Measurements from ENCODE around the gene MSI2.

The MSI2 gene

DNA sequence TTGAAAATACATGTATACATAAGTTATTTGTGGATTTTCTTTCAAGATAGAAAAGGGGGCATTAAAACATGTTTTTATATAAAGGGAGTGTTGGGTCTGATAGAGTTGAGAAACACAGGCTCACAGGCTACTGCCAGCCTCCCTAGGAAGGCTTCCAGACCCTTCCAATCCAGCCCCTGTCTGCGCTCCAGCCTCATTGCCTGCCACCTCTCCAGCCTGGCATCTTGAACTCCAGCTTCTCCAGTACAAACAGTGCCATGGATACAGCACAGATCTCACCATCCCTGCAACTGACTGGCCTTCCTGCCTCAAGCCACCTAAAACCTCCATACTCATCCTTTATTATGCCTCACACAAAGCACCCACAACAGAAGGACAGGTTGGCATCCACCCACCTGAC, 448.1 kb downstream of the MSI2 start:
- DNase-seq: no peak

DNA sequence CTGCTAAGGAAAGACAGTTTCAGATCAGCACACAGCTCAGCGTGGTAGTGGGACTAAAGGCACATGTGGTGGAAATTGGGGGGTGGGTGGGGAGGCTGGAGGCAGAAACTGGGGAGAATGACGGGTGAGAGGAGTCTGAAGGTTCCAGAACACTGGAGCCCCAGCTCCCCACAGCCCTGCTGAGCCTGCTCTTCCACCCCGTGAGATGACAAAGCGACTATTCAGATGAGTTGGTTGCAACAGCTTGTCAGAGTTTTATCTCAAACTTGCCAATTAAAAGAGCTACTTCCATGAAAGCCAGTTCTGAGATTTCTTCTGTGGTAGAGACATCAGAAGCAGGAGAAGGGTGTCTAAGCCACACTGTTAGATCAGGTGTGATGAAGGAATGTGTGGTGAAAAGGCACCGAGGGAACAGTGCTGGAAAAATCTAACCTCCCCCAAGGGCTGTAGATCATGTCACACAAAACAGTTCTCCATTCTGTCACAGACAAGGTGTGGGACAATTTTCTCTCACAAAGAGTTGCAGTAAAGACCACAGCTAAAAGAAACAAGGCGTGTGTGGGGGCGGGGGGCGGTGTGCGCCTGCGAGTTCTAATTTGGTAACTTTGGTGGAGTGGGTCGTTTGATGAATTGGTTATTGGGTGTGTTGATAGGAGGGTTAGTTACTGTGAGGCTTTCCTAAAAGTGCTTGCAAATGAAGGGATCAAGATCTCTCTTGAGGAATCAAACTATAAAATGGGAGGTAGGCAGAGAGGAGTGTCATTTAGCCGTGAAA, 449.8 kb downstream of the MSI2 start:
- no peak for DNase-seq

DNA sequence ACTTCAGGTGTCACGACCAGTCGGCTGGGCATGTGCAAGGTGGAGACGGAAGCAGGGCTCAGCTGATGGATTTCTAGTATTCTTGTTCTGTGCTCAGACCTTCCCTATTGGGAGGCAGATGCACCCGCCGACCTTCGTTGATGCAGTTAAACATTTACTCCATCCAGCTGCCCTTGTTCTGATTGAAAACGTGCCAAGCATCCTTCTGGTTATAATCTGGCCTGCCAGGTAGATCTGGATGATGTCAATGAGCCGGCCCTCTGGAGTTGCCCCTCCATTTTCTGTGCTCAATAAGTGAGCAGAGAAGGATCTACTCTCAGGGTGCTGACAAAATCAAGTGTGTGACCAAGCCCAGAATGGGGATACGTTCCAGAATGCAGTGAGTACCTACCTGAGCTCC, 450.4 kb downstream of the MSI2 start:
- DNase-seq: no peak

DNA sequence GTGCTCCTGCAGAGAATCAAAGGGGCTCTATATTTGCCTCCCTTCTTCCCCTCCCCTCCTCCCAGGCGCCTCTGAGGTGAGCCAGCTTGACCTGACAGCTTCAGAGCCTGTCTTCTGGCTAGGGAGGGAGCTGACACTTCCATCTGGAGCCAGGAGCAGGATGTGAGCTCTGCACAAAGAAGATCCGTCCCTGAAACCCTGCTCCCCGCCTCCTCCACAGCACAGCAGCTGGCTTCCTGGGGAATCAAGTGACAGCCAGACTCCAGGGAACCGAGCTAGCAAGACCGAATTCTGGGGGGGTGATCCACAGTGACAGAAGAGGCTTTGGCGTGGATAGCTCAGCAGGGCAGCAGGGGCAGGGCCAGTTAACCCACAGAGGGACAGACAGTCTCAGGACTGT, 451.6 kb downstream of the MSI2 start:
- DNase-seq: no peak

DNA sequence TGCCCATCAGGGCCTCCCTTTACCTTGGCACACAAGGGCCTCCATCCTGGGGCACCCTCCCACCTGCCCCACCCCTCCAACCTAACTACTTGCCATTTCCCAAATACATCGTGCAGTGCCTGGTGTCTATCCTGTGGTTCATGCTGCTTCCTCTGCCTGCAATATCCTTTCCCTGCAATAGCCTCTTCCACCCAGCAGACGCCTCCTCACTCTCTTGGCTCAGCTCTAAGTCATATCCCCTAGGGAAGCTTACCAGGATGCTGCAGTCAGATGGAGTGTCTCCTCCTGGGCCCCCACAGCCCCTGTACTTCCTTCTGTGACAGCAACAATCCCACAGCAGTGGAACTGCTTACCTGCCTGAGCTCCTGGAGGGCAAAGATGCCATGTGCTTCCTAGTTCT, 452.1 kb downstream of the MSI2 start:
- DNase-seq: peak; percentile 21 to 48

DNA sequence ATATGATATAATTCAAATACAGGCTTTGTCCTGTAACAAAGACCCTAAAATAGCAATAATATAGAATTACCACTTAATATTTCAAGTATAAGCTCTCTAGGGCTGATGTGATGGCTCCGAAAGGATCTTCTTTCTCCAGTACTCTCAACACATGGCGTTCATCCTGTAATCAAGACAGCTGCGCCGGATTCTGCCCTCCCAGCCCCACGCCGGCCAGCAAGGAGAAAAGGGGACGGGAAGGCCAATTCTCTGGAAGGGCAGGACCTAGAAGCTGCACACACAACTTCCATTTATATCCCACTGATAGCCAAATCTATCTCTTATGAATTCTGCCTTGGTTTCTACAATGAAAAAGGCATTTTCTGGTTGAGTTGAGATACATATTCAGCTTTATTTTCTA, 456.8 kb downstream of the MSI2 start:
- DNase-seq: no peak

DNA sequence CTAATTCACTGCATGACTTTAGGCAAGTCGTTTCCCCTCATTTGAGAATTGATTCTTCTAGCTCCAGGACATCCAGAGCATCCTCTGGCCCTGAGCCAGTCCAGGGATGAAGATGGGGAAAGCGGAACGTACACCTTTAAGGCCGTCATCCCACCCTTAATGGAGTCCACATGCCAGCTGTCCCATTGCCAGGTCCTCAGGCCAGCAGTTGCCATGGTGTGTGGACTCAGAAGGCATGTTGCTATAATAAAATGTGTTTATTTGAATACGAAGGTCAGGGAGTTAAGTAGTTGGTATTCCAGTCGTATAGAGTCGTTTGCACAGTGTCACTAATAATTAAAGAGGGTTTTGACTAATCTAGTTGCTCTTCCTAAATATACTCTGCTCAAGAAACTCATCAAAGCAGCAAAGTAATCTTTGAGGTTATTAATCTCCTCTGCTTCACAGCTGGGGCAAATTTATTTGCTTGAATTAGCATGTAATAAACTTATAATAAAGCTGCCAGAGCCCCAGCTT, 458.4 kb downstream of the MSI2 start:
- no peak for DNase-seq

DNA sequence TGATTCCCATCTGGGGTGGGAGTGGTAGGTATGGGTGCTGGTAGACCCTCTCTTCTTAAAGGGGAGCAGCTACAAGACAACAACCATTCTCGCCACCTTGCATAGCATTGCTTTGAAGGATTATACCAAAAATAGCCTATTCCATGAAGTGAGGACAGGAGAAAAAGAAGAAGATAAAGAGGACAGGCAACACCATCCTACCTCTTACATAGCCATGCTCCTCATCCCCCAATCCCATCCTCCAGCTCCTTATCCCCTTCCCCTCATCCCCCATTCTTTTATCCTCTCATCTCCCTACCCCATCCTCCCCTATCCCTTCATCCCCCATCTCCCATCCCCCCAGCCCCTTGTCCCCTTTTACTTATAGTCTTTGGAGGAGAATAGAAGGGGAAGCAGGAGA, 459.7 kb downstream of the MSI2 start:
- DNase-seq: no peak

DNA sequence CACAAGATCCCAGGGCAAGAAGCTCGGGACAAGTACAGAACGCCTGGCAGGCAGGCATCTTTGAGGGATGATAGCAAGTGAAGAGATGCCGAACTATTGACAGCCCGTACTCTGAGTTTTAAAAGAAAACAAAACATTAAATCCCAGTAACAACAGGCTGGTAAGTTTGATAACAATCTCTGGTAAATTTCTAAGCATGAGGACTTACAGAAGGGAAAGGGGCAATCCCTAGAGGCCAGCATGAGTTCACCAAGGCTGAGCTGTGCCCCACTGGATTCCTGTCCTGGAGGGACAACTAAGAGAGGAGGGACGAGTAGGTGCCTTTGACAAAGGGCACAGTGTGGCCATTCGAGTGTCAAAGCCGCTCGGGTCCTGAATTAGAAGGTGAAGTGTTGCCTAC, 462.6 kb downstream of the MSI2 start:
- DNase-seq: no peak

DNA sequence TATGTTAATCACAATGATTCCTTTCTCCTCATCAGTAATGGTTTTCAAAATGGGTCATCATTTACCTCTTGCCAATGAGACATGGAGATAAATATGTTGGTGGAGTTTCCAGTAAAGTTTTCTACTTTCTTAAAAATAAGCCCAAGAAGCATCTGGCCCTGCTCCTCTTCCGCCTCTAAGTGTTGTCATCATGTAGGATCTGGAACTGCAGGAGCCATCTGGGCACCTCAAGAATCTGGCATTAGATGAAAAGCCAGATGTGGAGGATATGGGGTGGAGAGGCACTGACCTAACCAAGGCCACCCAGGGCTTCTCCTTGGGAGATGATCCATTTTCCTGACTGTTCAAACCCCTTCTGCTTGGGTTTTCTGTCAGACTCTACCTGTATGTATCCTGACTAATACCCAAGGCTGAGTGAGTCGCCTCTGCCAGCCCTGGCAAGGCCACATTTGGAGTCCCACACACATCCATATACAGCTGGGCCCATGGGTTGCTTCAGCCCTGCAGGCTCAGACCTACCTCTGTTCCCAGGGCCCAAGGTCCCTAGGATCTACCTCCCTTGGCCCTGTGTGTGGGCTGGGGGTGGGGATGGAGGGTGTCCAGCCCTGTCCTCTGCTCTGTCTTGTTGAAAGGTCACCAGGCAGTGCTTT, 464.2 kb downstream of the MSI2 start:
- DNase-seq: no peak

DNA sequence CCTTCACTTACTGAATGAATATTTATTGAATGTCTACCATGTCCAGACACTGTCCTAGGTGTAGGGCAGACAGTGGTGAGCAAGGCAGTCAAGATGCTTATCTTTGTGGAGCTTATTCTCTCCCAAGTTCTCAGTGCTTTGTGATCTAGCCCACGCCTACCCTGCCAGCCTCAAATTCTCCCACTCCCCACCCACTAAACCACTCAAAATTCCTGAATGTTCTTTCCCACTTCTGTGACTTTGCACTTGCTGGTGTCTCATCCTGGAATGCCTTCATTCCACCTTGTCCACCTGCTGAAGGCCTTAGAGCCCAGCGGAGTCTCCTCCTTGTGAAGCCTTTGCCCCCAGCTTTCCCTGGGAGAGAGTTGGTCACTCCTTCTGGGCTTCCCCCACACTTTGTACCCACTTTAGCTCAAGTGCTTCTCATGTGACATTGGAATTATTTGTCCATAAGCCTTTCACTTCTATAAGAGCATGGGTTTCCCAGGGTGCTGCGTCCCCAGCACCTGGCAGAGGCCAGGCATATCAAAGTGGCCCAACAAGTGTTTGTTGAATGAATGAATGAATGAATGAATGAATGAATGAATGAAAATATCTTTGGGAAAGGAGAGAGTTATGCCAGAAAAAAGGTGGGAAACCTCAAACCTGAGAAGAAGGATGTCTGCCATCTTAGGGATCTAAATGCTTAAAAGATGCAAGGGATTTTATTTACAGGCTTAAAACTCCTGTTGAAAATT, 465.8 kb downstream of the MSI2 start:
- no peak for DNase-seq

DNA sequence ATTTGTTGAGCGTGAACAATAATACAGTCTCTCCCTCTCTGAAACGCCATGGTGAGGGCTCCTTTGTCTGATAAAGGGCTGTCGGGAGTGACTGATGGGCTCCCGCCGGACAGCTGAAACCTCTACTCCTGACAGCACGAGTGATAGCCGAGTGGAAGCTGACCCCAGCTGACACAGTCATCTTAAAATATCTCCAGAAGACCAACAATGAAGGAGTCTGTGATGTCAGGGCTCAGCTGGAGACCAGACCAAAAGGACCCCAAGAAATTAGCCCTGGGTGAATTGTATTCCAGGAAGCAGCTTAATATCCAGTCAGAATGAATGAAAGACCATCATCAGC, 466.4 kb downstream of the MSI2 start:
- no peak for DNase-seq

DNA sequence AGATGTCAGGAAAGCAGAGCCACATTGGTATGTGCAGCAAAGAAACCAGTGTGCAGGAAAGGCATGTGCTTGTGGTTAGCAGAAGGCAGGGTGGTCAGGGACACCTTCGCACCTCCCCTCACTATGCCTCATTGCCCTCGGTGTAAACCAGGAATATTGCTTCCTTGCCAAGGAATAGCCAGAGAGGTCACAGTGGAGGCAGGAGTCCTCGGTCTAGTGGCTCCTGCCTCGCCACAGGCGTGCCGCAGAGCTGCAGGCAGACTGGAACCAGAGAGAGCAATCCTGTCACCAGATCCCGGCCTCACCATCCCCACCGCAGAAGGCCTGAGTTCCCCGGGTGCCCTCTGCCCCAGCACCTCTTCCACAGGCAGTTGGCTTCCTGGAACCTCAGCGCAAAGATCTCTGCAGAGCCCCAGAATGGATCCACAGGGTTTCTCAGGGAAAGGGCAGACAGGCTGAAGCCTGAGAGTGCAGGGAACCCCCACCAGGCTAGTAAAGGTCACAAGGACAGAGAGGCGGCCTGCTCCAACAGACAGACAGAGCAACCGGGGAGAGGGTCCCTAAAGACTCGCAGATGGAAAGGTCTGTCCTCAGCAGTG, 467.2 kb downstream of the MSI2 start:
- DNase-seq: no peak

DNA sequence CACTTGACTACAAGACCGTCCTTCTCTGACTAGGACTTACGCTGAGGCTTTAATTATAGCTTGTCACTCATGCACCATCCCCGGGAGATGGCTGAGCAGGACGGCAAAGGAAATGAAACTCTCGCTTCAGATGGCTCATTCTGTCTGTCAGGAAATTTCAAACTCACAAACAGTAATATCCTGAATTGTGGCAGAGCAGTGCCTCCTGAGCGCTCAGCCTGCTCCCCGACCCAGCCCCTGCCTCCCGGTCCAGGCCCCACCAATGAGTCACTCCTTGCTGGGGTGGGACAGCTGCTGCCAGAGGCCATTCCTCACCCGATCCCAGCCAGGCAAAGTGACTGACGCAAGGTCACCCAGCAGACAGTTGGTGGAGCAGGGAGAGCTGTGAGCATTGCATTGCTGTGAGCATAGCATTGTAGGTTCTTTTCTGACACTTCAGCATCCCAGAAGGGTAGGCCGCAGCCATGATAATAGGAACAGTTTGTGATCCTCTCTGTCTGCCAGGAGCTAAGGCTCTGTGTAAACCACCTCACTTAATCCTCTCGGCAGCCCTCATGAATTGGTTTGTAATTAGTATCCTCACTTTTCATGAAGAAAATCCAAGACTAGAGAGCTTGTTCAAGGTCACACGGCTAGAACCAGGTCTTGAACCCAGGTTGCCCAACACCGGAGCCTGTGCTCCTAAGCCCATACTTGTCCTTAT, 467.9 kb downstream of the MSI2 start:
- DNase-seq: peak in 1 of 2 donors; percentile 8

DNA sequence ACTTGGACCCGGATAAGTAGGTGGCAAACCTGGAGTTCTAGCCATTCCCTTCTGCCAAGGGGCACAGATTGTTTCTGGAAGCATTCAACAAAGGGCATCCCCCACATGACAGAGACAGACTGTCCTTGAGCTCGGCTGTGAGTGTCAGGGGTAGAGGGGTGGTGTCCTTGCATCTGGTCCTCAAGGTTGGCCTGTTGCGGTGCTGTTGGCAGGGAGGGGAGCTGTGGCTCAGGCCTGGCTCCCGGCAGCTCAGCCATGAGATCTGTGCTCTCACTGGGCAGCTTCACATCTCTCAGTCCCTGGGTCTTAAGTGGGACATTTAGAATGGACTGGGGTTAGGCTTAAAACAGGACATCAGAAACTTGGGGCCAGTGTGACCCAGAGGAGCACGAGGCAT, 468.4 kb downstream of the MSI2 start:
- DNase-seq: no peak

DNA sequence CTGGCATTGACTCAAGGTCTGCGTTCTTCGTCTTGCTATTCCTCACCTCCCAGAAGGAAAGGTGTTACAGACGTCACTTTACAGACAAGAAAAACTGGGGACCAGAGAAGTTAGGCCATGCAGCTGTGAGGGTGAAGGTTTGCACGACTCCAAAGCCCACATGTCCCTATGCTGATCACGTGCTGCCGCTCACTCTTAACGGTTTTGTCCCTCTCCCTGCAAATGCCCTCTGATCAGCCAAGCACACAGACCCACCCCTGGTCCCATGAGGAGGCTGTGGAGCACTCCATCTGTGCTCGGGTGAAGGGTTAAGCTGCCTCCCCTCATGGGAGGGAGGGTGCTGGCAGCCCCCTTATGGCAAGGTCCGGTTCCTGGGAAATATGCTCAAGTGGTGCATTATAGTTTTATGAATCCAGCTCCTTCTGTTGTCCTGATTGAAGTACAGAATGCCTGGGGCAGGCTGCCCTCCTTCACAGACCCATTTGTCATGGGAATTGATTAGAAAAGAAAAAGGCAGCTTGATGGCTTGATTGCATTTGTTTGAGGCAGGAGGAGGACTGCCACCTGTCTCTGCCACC, 470.0 kb downstream of the MSI2 start:
- DNase-seq: no peak

DNA sequence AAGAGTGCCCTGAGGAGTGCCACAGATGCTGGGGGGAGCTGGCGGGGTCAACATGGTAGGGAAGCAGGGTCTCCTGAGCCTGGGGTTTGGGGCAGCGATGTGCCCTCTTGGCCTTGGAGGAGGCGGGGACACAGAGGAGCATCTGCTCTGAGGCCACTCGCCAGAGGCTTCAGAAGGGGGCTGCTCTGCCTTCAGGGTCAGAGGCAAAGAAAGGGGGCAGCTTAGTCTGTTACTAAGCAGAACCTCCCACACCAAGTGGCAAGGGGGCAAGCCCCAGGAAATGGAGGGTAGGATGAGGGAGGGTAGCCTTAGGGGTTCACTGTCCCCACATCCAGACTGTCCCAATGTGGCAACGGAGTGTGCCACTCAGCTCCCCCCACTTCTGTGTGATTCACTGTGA, 470.5 kb downstream of the MSI2 start:
- no peak for DNase-seq

DNA sequence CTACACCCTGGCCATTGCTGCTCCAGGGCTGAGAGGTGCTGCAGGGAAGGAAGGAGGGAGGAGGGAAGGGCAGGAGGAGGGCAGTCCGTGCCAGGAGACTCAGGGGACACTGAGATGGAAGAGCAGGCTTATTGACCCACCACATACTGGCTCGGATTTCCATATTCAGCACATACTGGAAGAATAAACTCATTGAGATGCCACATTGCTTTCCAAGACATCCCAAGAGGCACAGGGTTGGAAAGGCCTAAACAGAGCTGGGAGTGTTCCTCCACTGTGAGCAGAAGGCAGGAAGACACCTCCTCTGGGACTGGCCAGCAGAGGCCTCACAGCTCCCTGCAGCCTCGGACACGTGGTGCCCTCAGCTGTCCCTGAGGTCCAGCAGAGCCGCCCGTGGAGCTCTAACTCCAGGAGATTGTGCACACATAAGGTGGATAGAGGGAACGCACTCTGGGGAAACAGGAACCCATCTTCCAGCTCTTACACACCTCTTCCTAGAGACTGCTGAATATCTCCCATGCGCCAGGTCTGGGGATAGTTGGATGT, 471.4 kb downstream of the MSI2 start:
- DNase-seq: no peak

DNA sequence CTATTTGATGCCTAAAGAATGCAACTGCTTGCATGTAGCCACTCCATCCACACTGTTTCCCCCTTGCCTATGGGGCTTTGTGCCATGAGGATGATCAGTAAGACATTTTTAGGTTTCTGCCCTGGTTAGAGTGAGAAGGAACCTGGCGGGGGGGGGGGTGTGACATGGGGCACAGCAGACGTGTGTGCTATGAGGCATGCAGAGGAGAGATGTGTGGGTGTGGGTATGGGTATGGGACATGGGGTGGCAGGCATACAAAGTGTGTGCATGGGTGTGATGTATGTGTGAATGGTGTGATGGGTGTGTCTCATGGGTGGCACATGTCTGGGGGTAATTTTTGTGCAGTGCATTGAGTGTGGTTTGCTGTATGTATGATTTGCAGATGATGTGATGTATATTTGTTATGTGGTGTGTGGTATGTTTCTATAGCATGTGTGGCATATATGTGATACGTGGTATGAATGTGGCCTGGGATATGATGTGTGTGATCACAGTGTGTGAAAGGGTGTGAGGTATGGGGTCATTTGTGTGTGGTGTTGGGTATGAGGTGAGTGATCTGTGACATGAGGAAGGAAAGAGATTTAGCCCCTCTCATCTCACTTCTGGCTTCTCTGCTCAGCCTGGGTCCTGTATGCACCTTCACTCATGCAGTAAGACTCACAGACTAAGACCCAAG, 473.8 kb downstream of the MSI2 start:
- no peak for DNase-seq

DNA sequence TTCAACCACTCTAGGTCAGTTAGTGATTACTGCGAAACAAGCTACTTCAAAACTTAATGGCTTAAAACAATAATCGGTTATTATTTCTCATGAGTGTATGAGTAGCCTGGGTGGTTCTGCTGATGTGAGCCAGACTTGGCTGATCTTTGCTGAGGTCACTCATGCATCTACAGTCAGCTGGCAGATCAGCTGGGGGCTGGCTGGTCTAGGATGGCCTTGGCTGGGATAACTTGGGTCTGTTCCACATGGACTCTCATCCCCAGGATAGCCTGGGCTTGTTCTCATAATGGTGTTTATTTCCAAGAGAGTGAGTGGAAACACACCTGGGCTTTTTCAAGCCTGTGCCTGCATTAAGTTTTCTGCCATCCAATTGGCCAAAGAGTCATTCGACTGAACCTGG, 475.7 kb downstream of the MSI2 start:
- no peak for DNase-seq

DNA sequence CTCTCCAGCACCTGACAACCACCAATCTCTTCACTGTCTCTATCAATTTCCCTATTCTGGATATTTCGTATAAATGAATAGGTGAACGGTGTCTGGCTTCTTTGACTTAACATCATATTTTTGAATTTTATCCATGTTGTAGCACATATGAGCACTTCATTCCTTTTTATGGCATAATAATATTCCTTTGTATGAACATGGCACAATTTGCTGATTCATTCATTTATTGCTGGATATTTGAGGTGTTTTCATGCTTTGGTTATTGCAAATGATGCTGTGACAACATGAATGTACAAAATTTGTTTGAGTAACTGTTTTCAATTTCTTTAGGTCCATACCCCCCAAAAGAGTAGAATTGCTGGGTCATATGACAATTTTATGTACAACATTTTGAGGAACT, 476.8 kb downstream of the MSI2 start:
- DNase-seq: no peak

All from inflammatory macrophage (primary cell).